HEK293 (cell line): ENCODE results near the gene FOXC2.

Experiments
- CTCF ChIA-PET: fragments of 350-600 bp; formaldehyde crosslinking; extraction: SDS; loops from one replicate; lab custom pipeline; 2021; ENCODE audit warnings: antibody characterized with exemption; lab: Yijun Ruan, JAX
- POLR2A ChIA-PET: fragments of 300-600 bp; formaldehyde crosslinking; extraction: SDS; loops from one replicate; lab custom pipeline; 2020; ENCODE audit warnings: antibody characterized with exemption, inconsistent platforms; lab: Yijun Ruan, JAX
- H3K27ac ChIP-seq: fragments of 200-500 bp; sonication (Bioruptor generic); 2 replicates; pipeline ENCODE4 v1.5.1; 2014; ENCODE audit warnings: low read depth, low read length, control low read depth, inconsistent platforms; ENCODE audit errors: extremely low read depth
- H3K36me3 ChIP-seq, 2 experiments: fragments of 200-500 bp in 1 of 2; sonication (Bioruptor generic) in 1 of 2; 1 replicate in 1 of 2; 2 replicates in 1 of 2; pipeline ENCODE4 v1.5.1; 2014 to 2017; ENCODE audit warnings: inconsistent platforms in 2 of 2, low read length in 2 of 2; ENCODE audit not compliant: control insufficient read depth in 2 of 2, insufficient read depth in 1 of 2
- H3K4me1 ChIP-seq: fragments of 200-500 bp; sonication (Bioruptor generic); 2 replicates; pipeline ENCODE4 v1.5.1; 2014; ENCODE audit warnings: mild to moderate bottlenecking, low read length, inconsistent platforms; ENCODE audit not compliant: control insufficient read depth, insufficient read depth
- H3K4me3 ChIP-seq: 2 replicates; pipeline ENCODE4 v1.5.1; 2011; ENCODE audit warnings: low read depth, mild to moderate bottlenecking, control low read depth, low read length, moderate library complexity
- H3K9me3 ChIP-seq: fragments of 200-500 bp; sonication (Bioruptor generic); 2 replicates; pipeline ENCODE4 v1.5.1; 2014; ENCODE audit warnings: low read depth, low read length, inconsistent platforms; ENCODE audit not compliant: control insufficient read depth, insufficient read depth
- GLIS2 ChIP-seq: fragments of 450-650 bp; formaldehyde crosslinking; IDR thresholded peaks from 2 replicates; pipeline ENCODE4 v1.5.1; 2016; ENCODE audit warnings: missing biosample characterization, missing genetic modification characterization
- HOXC10 ChIP-seq: sonication (generic); formaldehyde crosslinking; IDR thresholded peaks from 2 replicates; pipeline ENCODE4 v1.8.1; 2023; ENCODE audit warnings: mild to moderate bottlenecking, missing genetic modification reagents
- MEIS1 ChIP-seq: sonication (generic); formaldehyde crosslinking; IDR thresholded peaks from 2 replicates; pipeline ENCODE4 v1.8.1; 2022; ENCODE audit warnings: missing genetic modification reagents, mild to moderate bottlenecking, borderline replicate concordance
- OVOL3 ChIP-seq: fragments of 450-650 bp; formaldehyde crosslinking; IDR thresholded peaks from 2 replicates; pipeline ENCODE4 v1.5.1; 2016; ENCODE audit warnings: missing biosample characterization, missing genetic modification characterization
- PRDM6 ChIP-seq: fragments of 450-650 bp; formaldehyde crosslinking; IDR thresholded peaks from 2 replicates; pipeline ENCODE4 v1.5.1; 2017; ENCODE audit warnings: missing biosample characterization, missing genetic modification characterization
- WT1 ChIP-seq: fragments of 450-650 bp; formaldehyde crosslinking; IDR thresholded peaks from 2 replicates; pipeline ENCODE4 v1.5.1; 2016; ENCODE audit warnings: missing biosample characterization, missing genetic modification characterization
- ZFP69B ChIP-seq: fragments of 450-650 bp; formaldehyde crosslinking; IDR thresholded peaks from 2 replicates; pipeline ENCODE4 v1.5.1; 2016; ENCODE audit warnings: missing biosample characterization, missing genetic modification characterization
- ZIC2 ChIP-seq: fragments of 450-650 bp; formaldehyde crosslinking; IDR thresholded peaks from 2 replicates; pipeline ENCODE4 v1.5.1; 2016; ENCODE audit warnings: missing biosample characterization, missing genetic modification characterization
- ZNF132 ChIP-seq: fragments of 450-650 bp; formaldehyde crosslinking; IDR thresholded peaks from 2 replicates; pipeline ENCODE4 v1.5.1; 2017; ENCODE audit warnings: missing biosample characterization, missing genetic modification characterization, borderline replicate concordance
- ZNF157 ChIP-seq: fragments of 450-650 bp; formaldehyde crosslinking; IDR thresholded peaks from 2 replicates; pipeline ENCODE4 v1.5.1; 2016; ENCODE audit warnings: missing biosample characterization, missing genetic modification characterization
- ZNF16 ChIP-seq: fragments of 450-650 bp; formaldehyde crosslinking; IDR thresholded peaks from 2 replicates; pipeline ENCODE4 v1.5.1; 2016; ENCODE audit warnings: low read depth, missing biosample characterization, missing genetic modification characterization
- ZNF174 ChIP-seq: fragments of 450-650 bp; formaldehyde crosslinking; IDR thresholded peaks from 2 replicates; pipeline ENCODE4 v1.5.0; 2017; ENCODE audit warnings: missing biosample characterization, mild to moderate bottlenecking, missing genetic modification characterization
- ZNF184 ChIP-seq: fragments of 450-650 bp; IDR thresholded peaks from 2 replicates; pipeline ENCODE4 v1.5.1; 2018; ENCODE audit warnings: missing biosample characterization, mild to moderate bottlenecking, missing genetic modification characterization
- ZNF2 ChIP-seq: fragments of 450-650 bp; formaldehyde crosslinking; IDR thresholded peaks from 2 replicates; pipeline ENCODE4 v1.5.1; 2016; ENCODE audit warnings: missing biosample characterization, missing genetic modification characterization
- ZNF324 ChIP-seq: fragments of 450-650 bp; formaldehyde crosslinking; IDR thresholded peaks from 2 replicates; pipeline ENCODE4 v1.5.1; 2016; ENCODE audit warnings: missing biosample characterization, missing genetic modification characterization
- ZNF426 ChIP-seq: fragments of 450-650 bp; formaldehyde crosslinking; IDR thresholded peaks from 2 replicates; pipeline ENCODE4 v1.5.1; 2017; ENCODE audit warnings: missing biosample characterization, missing genetic modification characterization, mild to moderate bottlenecking, inconsistent platforms, moderate library complexity
- ZNF48 ChIP-seq: fragments of 450-650 bp; formaldehyde crosslinking; IDR thresholded peaks from 2 replicates; pipeline ENCODE4 v1.5.1; 2016; ENCODE audit warnings: missing biosample characterization, missing genetic modification characterization
- ZNF513 ChIP-seq: fragments of 450-650 bp; IDR thresholded peaks from 2 replicates; pipeline ENCODE4 v1.5.1; 2018; ENCODE audit warnings: missing biosample characterization, missing genetic modification characterization
- ZNF777 ChIP-seq: fragments of 450-650 bp; formaldehyde crosslinking; IDR thresholded peaks from 2 replicates; pipeline ENCODE4 v1.5.1; 2017; ENCODE audit warnings: missing biosample characterization, missing genetic modification characterization, borderline replicate concordance
- TF ChIP-seq, protein P1 (sequence below): fragments of 450-650 bp; formaldehyde crosslinking; IDR thresholded peaks from 2 replicates; pipeline ENCODE4 v1.5.1; 2016; ENCODE audit warnings: missing biosample characterization, missing genetic modification characterization

Gene FOXC2

GRCh38 chr16:86601356-86601755 lies 34.7 kb downstream of the FOXC2 start (continued):
- TF ChIP-seq ZIC2 (tag by site-specific recombination) (no peak), HOXC10 (CRISPR knock-in tag) (no peak), ZNF2 (tag by site-specific recombination) (no peak)

GRCh38 chr16:86602521-86602920 lies 35.9 kb downstream of the FOXC2 start:
- ChIA-PET POLR2A (no interaction called here), CTCF (no interaction called here)
- TF ChIP-seq ZNF16 (tag by site-specific recombination), result no peak
- no peak for TF ChIP-seq GLIS2 (tag by site-specific recombination)
- TF ChIP-seq ZNF324 (tag by site-specific recombination), result no peak
- no peak for TF ChIP-seq ZNF426 (tag by site-specific recombination)
- no peak for TF ChIP-seq ZNF184
- TF ChIP-seq WT1 (tag by site-specific recombination), result no peak
- TF ChIP-seq MEIS1 (CRISPR knock-in tag), result no peak
- TF ChIP-seq ZNF157 (tag by site-specific recombination), result no peak
- no peak for TF ChIP-seq ZNF132
- TF ChIP-seq PRDM6, result no peak
- TF ChIP-seq, protein P1, sequence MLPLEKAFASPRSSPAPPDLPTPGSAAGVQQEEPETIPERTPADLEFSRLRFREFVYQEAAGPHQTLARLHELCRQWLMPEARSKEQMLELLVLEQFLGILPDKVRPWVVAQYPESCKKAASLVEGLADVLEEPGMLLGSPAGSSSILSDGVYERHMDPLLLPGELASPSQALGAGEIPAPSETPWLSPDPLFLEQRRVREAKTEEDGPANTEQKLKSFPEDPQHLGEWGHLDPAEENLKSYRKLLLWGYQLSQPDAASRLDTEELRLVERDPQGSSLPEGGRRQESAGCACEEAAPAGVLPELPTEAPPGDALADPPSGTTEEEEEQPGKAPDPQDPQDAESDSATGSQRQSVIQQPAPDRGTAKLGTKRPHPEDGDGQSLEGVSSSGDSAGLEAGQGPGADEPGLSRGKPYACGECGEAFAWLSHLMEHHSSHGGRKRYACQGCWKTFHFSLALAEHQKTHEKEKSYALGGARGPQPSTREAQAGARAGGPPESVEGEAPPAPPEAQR (tag by site-specific recombination), result no peak
- no peaks in the 10 kb centered on the region for H3K36me3 ChIP-seq
- no peak overlapping the region for H3K4me3 ChIP-seq
- no peaks in the 10 kb centered on the region for H3K9me3 ChIP-seq
- H3K4me1 ChIP-seq, result no peaks in the 10 kb centered on the region
- H3K27ac ChIP-seq, result no peak overlapping the region

DNA sequence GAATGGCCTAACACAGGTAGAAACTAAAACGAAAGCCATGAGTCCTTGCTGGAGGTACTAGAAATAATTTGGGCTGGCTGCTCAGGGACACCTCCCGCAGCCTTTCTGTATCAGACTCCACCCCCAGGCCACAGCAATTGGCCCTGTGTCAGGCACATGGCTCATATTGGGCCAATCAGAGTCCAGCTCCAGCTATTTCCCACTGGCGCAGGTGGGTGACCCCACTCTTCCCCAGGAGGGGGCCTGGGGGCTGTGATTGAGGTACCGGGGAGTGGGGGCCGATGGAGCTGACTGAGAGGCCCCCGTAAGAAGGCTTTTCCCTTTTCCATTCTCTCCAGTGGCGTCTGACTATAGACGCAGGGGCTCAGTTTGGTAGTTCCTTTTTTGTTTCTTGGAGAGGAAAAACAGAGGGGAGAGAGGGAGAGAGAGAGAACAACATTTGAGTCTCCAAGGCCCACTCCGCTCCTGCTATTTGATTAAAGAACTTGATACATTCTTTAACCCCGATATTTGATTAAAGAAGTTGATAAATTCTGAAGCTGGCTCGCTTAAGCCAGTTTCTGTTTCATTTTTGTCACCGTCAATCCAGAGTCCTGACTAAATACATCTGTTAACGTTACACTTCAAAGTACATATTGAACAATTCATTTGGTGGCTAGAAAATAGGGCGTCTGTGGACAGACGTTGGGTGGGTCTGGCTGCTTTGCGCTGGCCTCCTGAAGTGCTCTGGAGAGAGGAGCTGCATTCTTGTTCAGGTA lies 38.0 kb downstream of the FOXC2 start:
- Histone ChIP-seq H3K27ac (no peak overlapping the region), H3K4me3 (no peak overlapping the region), H3K4me1 (no peaks in the 10 kb centered on the region), H3K9me3 (no peaks in the 10 kb centered on the region), H3K36me3 (no peaks in the 10 kb centered on the region)
- CTCF ChIA-PET, result interaction anchor here (0.6 to 0.7 kb wide), 2 partner anchors 443 to 576 kb away, joined by 3 read pairs; no protein-coding TSS in a partner anchor
- POLR2A ChIA-PET, result no interaction called here
- TF ChIP-seq ZNF777 (tag by site-specific recombination) (no peak), ZFP69B (no peak), ZNF174 (no peak), ZNF513 (tag by site-specific recombination) (no peak), ZNF48 (tag by site-specific recombination) (no peak), OVOL3 (tag by site-specific recombination) (no peak)
